Retina (tissue), 1 donor: ENCODE data around the gene HBE1.
"Not testable (repeated sequence)": the region's sequence is repeated elsewhere in the genome, so short reads cannot be mapped to it uniquely, and the experiment has no call there.

ENCODE experiments used
- DNase-seq: peaks from one replicate; pipeline ENCODE4 v3.0.0-alpha.2; 2016

Gene HBE1

DNA sequence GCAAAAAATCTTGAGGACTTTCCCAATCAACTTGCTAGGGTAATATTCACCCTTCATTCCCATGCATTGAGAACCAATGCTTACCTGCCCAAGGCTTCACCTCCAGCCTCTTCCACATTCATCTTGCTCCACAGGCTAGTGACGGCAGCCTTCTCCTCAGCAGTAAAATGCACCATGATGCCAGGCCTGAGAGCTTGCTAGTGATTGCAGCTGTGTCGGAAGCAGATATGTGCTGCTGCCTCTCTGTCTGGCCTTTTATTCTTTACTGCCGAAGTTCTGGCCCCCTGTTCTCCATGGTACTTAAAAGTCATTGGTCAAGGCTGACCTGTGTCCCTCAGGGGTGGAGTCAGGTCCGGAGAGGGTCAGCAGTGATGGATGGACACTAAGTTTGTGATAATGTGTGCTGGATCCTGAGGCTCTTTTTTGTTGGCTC lies at the start of gene HBE1:
TSS of gene HBE1 (minus strand) at position 231 of the 433 bp plus-strand sequence. CDS start at position 176, 55 bp downstream.
- DNase-seq: no peak

DNA sequence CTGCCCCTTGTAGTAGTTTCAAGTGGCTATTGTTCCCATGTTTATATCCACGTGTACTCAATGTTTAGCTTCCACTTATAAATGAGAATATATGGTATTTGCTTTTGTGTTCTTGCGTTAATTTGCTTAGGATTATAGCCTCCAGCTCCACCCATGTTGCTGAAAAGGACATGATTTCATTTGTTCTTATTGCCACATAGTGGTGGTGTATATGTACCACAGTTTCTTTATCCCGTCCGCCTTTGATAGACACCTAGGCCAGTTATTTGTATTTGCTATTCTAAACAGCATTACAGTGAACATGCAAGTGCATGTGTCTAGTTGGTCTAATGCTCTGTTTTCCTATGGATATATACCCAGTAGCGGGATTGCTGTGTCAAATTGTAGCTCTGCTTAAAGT lies 47.5 kb upstream of the HBE1 start:
- no peak for DNase-seq

DNA sequence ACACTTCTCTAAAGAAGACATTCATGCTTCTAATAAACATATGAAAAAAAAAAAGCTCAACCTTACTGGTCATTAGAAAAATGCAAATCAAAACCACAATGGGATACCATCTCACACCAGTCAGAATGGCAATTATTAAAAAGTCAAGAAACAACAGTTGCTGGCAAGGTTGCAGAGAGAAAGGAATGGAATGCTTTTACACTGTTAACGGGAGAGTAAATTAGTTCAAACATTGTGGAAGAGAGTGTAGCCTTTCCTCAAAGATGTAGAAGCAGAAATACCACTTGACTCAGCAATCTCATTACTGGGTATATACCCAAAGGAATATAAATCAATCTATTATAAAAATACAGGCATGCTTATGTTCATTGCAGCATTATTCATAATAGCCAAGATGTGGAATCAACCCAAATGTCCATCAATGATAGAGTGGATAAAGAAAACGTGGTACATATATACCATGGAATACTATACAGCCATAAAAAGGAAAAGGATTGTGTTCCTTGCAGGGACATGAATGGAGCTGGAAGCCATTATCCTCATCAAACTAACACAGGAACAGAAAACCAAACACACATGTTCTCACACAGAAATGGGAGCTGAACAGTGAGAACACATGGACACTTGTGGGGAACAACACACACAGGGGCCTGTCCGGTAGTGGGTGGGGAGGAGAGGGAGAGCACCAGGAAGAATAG lies 43.7 kb upstream of the HBE1 start:
- DNase-seq: not testable (repeated sequence)

DNA sequence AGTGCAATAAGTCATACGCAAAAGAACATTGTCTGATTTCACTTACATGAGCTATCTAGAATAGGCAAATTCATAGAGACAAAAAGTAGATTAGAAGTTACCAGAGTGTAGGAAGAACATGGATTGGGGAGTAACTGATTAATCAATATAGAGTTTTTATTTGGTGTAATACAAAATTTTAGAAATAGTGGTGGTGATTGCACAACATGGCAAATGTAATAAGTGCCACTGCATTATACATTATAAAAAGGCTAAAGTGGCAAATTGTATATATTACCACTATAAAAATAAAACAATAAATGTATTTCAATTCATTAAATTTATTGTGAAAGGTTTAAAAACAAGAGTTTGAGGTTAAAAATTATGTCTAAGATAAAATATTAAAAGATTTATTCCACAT lies 40.7 kb upstream of the HBE1 start:
- DNase-seq: no peak

DNA sequence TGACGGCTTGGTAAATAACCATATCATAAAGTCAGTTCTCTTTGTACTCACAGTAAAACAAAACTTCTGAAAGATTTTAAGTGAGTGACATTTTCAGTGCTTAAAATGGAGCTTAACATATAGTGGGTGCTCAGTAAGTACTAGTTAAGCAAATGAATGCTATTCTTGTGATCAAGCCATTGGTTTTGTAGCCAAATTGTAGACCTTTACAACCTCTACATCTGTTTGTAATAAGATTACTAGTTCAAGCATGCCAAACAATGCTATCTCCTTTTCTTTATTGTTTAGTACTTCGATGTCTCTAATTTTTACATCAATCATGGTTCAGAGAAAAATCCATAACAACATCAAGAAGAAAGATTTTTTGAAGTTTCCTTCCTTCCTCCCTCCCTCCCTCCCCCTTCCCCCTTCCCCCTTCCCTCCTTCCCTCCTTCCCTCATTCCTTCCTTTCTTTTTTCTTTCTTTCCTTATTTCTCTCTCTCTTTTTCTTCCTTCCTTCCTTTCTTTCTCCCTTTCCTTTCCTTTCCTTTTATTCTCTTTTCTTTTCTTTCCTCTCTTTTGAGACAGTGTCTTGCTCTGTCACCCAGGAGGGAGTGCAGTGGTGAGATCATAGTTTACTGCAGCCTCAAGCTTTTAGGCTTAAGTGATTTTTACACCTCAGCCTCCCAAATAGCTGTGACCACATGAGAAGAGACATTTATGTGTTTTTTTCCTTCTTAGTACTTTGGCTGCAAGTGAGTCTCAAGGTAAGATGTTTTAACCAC lies 37.7 kb upstream of the HBE1 start:
- DNase-seq: no peak

DNA sequence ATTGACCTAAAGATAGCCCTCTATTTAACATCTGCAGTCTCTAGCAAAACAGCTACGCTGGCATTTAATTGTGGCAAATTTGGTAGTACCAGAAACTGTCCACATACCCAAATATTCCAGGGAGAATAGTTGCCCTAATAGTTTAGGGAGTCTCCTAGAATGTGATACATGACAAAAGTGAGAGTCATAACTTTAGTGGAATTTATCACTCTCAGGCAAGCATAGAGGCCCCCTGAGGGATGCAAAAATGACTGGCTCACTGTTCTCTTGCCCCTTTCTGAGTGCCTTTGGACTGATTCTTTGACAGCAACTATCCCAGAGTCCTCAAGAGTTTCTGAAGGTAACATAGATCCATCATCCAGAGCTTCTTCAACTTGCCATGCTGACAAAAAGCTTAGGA lies 34.3 kb upstream of the HBE1 start:
- DNase-seq: no peak

DNA sequence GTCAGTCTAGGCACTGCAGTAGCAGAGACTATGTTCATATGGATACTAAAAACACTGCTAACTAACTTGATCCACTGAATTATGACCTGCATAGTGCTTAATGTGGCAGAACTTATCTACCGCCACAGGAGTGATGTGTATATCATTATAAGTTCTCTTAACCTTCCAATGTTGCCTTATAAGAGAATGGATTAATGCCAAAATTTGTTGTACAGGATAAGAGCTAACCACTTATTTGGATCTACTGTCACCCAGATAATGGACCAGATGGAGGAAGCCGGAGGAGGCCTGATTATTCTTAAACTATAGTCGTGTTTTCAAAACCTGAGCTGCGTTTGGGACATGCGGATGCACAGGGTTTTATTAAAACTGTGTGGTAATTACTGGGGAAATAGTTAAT lies 33.9 kb upstream of the HBE1 start:
- no peak for DNase-seq

DNA sequence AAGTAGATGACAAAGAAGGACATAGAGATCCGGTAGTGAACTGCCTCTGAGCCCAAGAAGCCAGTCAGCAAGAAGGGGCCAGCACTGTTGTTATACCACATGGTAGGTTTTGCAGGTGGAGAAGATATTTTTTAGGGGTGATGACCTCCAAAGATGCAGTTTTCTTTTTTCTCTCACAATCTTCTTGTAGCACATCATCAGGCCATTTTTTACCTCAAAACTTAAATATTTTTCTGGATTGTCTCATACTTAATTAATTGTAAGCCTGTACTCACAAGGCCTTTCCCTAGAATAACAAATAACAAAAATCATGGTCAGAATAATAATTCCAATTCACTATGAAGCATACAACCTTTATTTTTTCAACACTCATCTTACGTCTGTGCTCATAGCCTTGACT lies 32.1 kb upstream of the HBE1 start, which contains the start of gene OR51B4:
TSS of gene OR51B4 (minus strand) at position 101 of the 400 bp plus-strand sequence. CDS start at position 101, 0 bp downstream.
- no peak for DNase-seq

DNA sequence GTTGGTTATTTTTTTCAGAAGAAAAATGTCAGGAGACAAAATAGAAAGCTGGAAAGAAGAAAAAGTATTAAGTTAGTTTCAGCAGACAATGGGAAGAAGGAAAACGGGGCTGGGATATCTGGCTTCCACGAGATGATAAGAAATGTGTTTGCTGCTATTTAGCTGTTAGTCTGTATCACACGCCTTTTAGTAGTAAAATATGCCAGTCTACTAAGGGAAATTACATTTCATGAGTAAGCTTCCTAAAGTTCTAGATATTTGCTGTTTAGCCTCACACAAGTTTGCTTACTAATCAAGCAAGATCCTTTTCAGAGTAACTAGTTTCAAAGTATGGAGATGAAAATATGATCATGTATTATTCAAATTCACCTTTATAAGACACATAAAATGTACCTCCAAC lies 30.5 kb upstream of the HBE1 start:
- DNase-seq: no peak

DNA sequence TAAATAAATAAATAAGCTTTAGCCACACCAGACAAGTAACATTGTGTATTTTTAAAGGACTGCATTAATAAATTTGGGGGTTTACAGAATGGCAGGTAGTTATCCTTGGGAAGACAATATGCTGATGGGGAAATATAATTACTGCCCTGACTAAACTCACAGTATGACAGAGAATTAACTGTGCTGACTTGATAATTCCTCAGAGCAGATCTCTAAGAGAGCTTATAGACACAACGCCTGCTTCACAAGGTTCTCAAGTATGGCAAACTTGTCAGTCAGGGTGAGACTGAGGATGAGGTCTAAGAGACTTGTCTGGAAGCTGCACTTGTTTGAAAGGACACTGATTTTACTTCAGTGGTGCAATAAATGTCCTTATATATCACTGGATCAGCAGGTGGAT lies 28.7 kb upstream of the HBE1 start:
- DNase-seq: no peak

DNA sequence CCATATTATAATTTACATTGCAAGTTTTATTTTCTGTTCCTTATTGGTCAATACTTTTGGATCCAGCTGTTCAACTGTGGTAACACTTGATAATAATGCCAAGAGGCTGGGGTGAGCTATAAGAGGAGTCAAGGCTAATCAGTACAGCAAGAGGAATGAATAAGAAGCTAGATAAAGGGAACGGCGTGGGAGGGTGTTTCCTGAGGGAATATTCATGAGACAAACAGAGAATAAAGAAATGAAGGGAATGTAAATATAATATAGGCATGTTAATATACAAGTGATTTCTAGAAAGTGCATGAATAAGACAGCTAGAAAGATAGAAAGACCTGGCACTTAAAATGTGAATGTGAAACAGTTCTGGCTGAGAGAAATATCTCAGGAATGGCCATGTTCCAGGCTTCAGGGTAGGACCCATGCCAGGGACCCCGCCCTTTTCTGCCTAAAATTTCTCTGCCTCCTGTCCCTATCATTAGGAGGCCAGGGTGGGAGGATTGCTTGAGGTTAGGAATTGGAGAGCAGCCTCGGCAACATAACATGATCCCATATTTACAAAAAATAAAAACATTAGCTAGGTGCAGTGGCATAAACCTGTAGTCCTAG lies 28.1 kb upstream of the HBE1 start:
- no peak for DNase-seq

DNA sequence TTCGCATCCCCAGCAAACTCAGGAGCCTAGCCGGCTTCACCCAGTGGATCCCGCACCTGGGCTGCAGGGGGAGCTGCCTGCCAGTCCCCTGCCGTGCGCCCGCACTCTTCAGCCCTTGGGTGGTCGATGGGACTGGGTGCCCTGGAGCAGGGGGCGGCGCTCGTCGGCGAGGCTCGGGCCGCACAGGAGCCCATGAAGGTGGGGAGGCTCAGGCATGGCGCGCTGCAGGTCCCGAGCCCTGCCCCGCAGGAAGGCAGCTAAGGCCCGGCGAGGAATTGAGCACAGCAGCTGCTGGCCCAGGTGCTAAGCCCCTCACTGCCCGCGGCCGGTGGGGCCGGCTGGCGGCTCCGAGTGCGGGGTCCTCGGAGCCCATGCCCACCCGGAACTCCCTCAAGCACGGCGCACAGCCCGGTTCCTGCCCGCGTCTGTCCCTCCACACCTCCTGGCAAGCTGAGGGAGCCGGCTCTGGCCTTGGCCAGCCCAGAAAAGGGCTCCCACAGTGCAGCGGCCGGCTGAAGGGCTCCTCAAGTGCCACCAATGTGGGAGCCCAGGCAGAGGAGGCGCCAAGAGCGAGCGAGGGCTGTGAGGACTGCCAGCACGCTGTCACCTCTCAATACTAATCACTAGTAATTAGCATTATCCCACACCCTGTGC lies 24.7 kb upstream of the HBE1 start:
- not testable (repeated sequence) for DNase-seq

DNA sequence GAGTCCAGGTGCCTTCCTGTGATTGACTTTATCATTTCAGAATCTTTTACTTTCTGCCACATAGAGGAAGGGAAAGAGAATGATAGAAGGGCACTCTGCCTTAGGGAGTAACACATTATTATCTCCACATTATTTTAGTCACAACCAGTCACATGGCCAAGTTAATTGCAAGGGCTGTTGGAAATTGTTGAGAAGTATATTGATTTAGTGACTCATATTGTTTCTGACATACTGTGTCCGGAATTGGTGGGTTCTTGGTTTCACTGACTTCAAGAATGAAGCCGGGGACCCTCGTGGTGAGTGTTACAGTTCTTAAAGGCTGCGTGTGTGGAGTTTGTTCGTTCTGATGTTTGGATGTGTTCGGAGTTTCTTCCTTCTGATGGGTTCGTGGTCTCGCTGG lies 23.3 kb upstream of the HBE1 start:
- DNase-seq: no peak

DNA sequence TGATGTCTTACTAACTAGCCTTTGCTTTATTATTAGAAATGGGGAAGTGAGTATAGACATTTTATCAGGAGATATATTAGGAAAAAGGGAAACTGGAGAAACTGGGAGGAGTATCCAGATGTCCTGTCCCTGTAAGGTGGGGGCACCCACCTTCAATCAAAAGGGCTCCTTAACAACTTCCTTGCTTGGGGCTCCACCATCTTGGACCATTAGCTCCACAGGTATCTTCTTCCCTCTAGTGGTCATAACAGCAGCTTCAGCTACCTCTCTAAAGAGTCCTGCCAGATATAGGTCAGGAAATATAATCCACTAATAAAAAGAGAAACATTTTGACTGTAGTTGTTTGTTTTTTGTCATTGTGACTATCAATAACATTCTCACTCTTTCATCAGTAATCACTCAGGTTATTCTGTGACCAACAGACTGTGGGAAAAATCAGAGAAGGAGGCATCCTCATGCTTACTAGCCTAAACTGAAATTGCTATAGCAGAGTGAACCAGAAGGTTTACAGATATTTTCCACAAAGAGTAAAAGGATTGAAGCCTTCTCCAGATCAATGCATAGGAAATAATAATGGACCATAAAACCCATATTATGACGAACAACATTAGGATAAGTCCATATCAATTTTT lies 21.6 kb upstream of the HBE1 start:
- no peak for DNase-seq

DNA sequence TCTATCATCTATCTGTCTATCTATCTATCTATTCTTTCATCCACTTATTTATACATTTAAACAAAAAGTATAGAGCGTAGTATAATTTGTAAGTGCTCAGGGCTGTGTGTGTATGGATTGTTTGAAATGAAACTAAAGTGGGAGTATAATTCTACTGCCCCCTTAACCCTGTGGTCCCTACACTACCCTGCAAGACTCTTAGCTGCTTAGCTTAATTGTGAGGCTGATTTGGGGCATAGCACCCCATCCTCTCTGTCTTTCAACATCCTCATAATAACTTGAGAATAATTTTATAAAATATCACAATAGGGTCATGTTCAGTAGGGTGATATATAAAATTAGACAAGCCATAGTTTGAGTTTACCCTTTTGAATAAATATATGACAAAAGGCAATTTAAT lies 20.4 kb upstream of the HBE1 start:
- DNase-seq: no peak

DNA sequence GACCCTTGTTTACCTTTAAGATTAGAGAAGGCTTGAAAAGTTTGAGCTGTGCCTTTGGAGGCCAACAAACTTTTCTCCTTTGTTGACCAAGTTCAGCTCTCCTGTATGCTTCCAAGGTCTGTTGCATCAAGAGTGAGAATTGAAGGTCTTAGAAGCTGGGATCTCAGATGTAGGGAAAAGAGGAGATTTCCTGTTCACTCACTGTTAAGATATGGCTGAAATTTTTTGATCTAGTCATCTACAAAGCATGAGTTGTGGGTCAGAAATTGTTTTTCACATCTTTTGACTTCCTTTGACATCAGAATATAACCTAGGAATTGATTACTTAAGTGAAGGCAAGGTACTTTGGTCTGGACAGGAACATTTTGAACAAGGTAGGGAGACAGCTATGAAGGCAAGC lies 20.0 kb upstream of the HBE1 start:
- no peak for DNase-seq

DNA sequence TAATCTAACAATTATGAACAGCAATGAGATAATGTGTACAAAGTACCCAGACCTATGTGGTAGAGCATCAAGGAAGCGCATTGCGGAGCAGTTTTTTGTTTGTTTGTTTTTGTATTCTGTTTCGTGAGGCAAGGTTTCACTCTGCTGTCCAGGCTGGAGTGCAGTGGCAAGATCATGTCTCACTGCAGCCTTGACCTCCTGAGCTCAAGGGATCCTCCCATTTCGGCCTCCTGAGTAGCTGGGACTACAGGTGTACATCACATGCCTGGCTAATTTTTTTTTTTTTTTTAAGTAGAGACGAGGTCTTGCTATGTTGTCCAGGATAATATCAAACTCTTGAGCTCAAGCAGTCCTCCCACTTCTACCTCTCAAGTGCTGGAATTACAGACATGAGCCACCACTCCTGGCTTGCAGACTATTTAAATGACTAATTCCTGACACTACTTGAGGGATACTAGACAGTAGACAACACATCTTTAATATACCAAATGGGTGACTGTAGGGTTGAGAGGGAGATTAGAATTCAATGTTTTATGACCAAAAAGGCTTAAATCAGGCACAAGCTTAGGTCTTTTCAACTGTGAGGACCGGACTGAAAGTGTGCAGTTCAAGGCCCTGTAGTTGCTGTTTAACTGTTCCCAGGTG lies 19.3 kb upstream of the HBE1 start:
- no peak for DNase-seq

DNA sequence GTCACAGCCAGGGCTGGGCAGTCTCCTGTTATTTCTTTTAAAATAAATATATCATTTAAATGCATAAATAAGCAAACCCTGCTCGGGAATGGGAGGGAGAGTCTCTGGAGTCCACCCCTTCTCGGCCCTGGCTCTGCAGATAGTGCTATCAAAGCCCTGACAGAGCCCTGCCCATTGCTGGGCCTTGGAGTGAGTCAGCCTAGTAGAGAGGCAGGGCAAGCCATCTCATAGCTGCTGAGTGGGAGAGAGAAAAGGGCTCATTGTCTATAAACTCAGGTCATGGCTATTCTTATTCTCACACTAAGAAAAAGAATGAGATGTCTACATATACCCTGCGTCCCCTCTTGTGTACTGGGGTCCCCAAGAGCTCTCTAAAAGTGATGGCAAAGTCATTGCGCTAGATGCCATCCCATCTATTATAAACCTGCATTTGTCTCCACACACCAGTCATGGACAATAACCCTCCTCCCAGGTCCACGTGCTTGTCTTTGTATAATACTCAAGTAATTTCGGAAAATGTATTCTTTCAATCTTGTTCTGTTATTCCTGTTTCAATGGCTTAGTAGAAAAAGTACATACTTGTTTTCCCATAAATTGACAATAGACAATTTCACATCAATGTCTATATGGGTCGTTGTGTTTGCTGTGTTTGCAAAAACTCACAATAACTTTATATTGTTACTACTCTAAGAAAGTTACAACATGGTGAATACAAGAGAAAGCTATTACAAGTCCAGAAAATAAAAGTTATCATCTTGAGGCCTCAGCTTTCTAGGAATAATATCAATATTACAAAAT lies 18.6 kb upstream of the HBE1 start:
- no peak for DNase-seq

DNA sequence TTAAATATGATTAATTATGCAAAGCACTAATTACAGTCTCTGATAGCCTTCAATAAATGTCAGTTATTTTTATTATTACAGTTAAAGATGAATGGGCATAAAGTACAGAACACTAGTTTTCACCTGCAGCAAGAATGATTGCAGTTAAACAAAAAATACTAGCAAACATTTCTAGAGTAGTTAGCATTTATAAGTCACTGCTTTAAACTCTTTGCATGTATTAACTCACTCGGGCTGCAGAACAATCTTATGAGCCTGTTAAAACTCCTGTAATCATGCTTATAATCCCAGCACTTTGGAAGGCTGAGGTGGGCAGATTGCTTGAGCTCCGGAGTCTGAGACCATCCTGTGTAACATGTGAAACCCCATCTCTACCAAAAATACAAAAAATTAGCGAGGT lies 17.2 kb upstream of the HBE1 start:
- no peak for DNase-seq

DNA sequence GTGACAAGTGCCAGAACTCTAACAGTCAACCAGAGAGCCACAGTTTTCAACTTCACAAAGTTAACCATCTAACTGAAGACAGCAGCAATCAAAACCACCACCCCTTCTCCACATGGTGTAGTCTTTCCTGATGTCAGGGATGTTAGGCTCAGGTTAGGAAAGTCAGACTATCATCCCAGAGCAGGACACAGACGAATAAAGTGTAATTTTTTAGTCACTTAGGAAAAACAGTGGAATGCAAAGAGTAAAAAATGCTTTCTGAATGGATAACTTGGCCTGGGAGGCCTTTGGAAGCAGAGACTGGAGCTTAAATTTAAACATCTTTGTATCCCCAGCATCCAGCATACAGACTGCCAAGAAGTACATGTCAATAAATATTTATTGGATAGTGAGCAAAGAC lies 16.6 kb upstream of the HBE1 start:
- no peak for DNase-seq

DNA sequence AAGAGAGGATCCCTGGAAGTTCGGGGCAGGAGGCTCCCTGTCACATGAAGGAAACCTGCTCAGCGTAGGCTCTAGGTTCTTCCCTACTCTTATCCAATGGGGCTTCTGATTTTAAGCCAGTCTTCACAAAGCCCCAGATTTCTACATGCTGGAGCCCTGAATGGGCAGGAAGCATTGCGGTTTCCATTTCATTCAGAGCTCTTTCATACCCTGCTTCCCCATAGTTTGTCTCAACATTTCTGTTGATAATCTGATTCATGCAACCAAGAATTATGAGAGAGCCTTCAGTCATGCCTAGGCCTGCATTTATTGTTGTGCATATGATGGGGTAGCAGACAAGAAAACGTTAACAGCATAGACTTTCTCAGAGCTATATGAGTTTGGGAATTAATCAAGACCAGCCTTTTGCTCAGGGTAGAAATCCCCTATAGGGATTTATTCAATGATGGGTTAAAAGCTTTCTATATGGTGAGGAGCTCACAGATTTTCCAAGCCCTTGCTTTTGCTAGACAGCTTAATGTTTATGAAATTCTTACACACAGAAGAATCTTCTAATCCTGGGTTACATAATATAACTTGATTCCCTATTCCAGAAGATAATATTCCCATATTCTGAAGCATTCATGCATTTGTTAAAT lies 16.1 kb upstream of the HBE1 start:
- no peak for DNase-seq
